HEK293 (cell line): ENCODE results near the gene ARFGEF2.
"Not testable (repeated sequence)": the region's sequence is repeated elsewhere in the genome, so short reads cannot be mapped to it uniquely, and the experiment has no call there.

Source experiments
- CTCF ChIP-seq: fragments of 450-650 bp; formaldehyde crosslinking; IDR thresholded peaks from 2 replicates; pipeline ENCODE4 v1.5.1; 2016; ENCODE audit warnings: missing biosample characterization, missing genetic modification characterization
- MEIS1 ChIP-seq: sonication (generic); formaldehyde crosslinking; IDR thresholded peaks from 2 replicates; pipeline ENCODE4 v1.8.1; 2022; ENCODE audit warnings: missing genetic modification reagents, mild to moderate bottlenecking, borderline replicate concordance
- MYNN ChIP-seq: fragments of 450-650 bp; formaldehyde crosslinking; IDR thresholded peaks from 2 replicates; pipeline ENCODE4 v1.5.1; 2016; ENCODE audit warnings: missing biosample characterization, missing genetic modification characterization, borderline replicate concordance
- SP2 ChIP-seq: fragments of 450-650 bp; formaldehyde crosslinking; IDR thresholded peaks from 2 replicates; pipeline ENCODE4 v1.5.1; 2016; ENCODE audit warnings: missing biosample characterization, missing genetic modification characterization
- ZBTB20 ChIP-seq: fragments of 450-650 bp; formaldehyde crosslinking; IDR thresholded peaks from 2 replicates; pipeline ENCODE4 v1.5.1; 2016; ENCODE audit warnings: missing biosample characterization, missing genetic modification characterization
- ZBTB49 ChIP-seq: fragments of 450-650 bp; formaldehyde crosslinking; IDR thresholded peaks from 2 replicates; pipeline ENCODE4 v1.5.1; 2016; ENCODE audit warnings: missing biosample characterization, missing genetic modification characterization, low read depth
- ZNF114 ChIP-seq: fragments of 450-650 bp; formaldehyde crosslinking; IDR thresholded peaks from 2 replicates; pipeline ENCODE4 v1.5.0; 2017; ENCODE audit warnings: missing biosample characterization, missing genetic modification characterization
- ZNF426 ChIP-seq: fragments of 450-650 bp; formaldehyde crosslinking; IDR thresholded peaks from 2 replicates; pipeline ENCODE4 v1.5.1; 2017; ENCODE audit warnings: missing biosample characterization, missing genetic modification characterization, mild to moderate bottlenecking, inconsistent platforms, moderate library complexity
- ZNF621 ChIP-seq: fragments of 450-650 bp; formaldehyde crosslinking; IDR thresholded peaks from 2 replicates; pipeline ENCODE4 v1.5.1; 2017; ENCODE audit warnings: missing biosample characterization, missing genetic modification characterization
- ZSCAN16 ChIP-seq: fragments of 450-650 bp; formaldehyde crosslinking; IDR thresholded peaks from 2 replicates; pipeline ENCODE4 v1.5.1; 2016; ENCODE audit warnings: missing biosample characterization, missing genetic modification characterization
- TF ChIP-seq, protein P1 (sequence below): fragments of 450-650 bp; formaldehyde crosslinking; IDR thresholded peaks from 2 replicates; pipeline ENCODE4 v1.5.1; 2017; ENCODE audit warnings: missing biosample characterization, missing genetic modification characterization
- TF ChIP-seq, protein P2 (sequence below): fragments of 450-650 bp; formaldehyde crosslinking; IDR thresholded peaks from 2 replicates; pipeline ENCODE4 v1.5.1; 2016; ENCODE audit warnings: missing biosample characterization, missing genetic modification characterization, borderline replicate concordance

GRCh38 chr20:48934966-48935365, 13.5 kb downstream of the ARFGEF2 start:
- TF ChIP-seq, protein P1, sequence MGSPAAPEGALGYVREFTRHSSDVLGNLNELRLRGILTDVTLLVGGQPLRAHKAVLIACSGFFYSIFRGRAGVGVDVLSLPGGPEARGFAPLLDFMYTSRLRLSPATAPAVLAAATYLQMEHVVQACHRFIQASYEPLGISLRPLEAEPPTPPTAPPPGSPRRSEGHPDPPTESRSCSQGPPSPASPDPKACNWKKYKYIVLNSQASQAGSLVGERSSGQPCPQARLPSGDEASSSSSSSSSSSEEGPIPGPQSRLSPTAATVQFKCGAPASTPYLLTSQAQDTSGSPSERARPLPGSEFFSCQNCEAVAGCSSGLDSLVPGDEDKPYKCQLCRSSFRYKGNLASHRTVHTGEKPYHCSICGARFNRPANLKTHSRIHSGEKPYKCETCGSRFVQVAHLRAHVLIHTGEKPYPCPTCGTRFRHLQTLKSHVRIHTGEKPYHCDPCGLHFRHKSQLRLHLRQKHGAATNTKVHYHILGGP (tag by site-specific recombination), result not testable (repeated sequence)
- TF ChIP-seq ZNF426 (tag by site-specific recombination); ZSCAN16 (tag by site-specific recombination); ZNF621; ZNF114; CTCF (tag by site-specific recombination); MEIS1; MYNN (tag by site-specific recombination); ZBTB20 (tag by site-specific recombination); SP2 (tag by site-specific recombination); ZBTB49 (tag by site-specific recombination): not testable (repeated sequence)
- TF ChIP-seq, protein P2, sequence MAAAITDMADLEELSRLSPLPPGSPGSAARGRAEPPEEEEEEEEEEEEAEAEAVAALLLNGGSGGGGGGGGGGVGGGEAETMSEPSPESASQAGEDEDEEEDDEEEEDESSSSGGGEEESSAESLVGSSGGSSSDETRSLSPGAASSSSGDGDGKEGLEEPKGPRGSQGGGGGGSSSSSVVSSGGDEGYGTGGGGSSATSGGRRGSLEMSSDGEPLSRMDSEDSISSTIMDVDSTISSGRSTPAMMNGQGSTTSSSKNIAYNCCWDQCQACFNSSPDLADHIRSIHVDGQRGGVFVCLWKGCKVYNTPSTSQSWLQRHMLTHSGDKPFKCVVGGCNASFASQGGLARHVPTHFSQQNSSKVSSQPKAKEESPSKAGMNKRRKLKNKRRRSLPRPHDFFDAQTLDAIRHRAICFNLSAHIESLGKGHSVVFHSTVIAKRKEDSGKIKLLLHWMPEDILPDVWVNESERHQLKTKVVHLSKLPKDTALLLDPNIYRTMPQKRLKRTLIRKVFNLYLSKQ (tag by site-specific recombination), result not testable (repeated sequence)
